Heart right ventricle (tissue), 16 donors: ENCODE measurements around the gene MSL3B.

Source experiments
- ATAC-seq, 8 donors: fragments of 200-7000 bp; cut with Tn5 transposase; one replicate each; pipeline ENCODE4 v1.9.1; 2020; ENCODE audit warnings: mild to moderate bottlenecking in 8 of 8, moderate library complexity in 8 of 8, moderate number of reproducible peaks in 1 of 8
- DNase-seq, 2 donors: peaks; one replicate each; pipeline ENCODE4 v3.0.0-alpha.2; 2020
- H3K27ac ChIP-seq, 10 donors: fragments of 200-600 bp; sonication (generic) in 2 of 10; one replicate each; pipeline versions ENCODE4 v1.5.0 to v1.8.0; 2020 to 2022; ENCODE audit warnings: mild to moderate bottlenecking in 3 of 10
- H3K27me3 ChIP-seq, 7 donors: fragments of 200-600 bp; one replicate each; pipeline ENCODE4 v1.8.0; 2021 to 2022; ENCODE audit warnings: mild to moderate bottlenecking in 2 of 7
- H3K36me3 ChIP-seq, 9 donors: fragments of 200-600 bp; sonication (generic) in 1 of 9; one replicate each; pipeline versions ENCODE4 v1.5.0 to v1.8.0; 2020 to 2022; ENCODE audit warnings: mild to moderate bottlenecking in 2 of 9
- H3K4me1 ChIP-seq, 9 donors: fragments of 200-600 bp; sonication (generic) in 1 of 9; one replicate each; pipeline versions ENCODE4 v1.5.0 to v1.8.0; 2020 to 2022; ENCODE audit warnings: mild to moderate bottlenecking in 4 of 9
- H3K4me3 ChIP-seq, 10 donors: fragments of 200-600 bp; sonication (generic) in 2 of 10; one replicate each; pipeline versions ENCODE4 v1.5.0 to v1.8.0; 2020 to 2022; ENCODE audit warnings: mild to moderate bottlenecking in 7 of 10, moderate library complexity in 2 of 10
- H3K9me3 ChIP-seq, 11 donors: fragments of 200-600 bp in 10 of 11; sonication (generic) in 2 of 11; one replicate each; pipeline versions ENCODE4 v1.5.0 to v1.8.0; 2013 to 2022; ENCODE audit warnings: mild to moderate bottlenecking in 2 of 11, control low read depth in 1 of 11, moderate library complexity in 1 of 11
- WGBS, 2 donors: extraction: QIAGEN DNeasy Blood & Tissue Kit; methylation state at CpG; one replicate each; pipeline ENCODE4 v1.1.7; 2013; ENCODE audit warnings: inconsistent platforms in 1 of 2; 5-methylcytosine and 5-hydroxymethylcytosine counted together
- intact Hi-C, 10 donors: fragments of 100-400 bp; cut with DNase I; formaldehyde crosslinking; loops; one replicate each; pipeline versions ENCODE4 v1.11.1 to v1.14.2; 2022
- TF ChIP-seq, protein P1 (sequence below), 9 donors: fragments of 200-600 bp; sonication (generic) in 2 of 9; IDR thresholded peaks; one replicate each; pipeline versions ENCODE4 v1.5.0 to v1.8.0; 2021 to 2022; ENCODE audit warnings: antibody characterized with exemption in 9 of 9, mild to moderate bottlenecking in 5 of 9, moderate library complexity in 1 of 9
- donor health status: Arrhythmogenic right ventricular cardiomyopathy.
- donor health status: ischemic (EF 13 %, LVEDD 7.1; RV severe dilation, severe dysfunction).
- donor health status: healthy with polysubstance abuse.
- donor health status: DM: no; HTN: yes; CAD: no.
- donor health status: DM: no; HTN: no; CAD: no.
- donor health status: ischemic (EF 25% LVEDD 6.9; RV normal size, moderate dysfunction).
- donor health status: ischemic (EF 25% LVEDD 5.7; RV mildly dilated, moderate dysfunction).
- donor health status: healthy.
- donor health status: DM: yes; HTN: yes; CAD: no.
- donor health status: Ischemic cardiomyopathy.
- donor health status: ischemic (EF 35%, LVEDD 5.7; RV mildly dilated, moderate dysfunction).
- donor health status: nonischemic (EF 11% LVEDD 7.7; RV severe dilation, severe dysfunction).
- donor health status: DM: yes; HTN: yes; CAD: no.
- donor health status: PGD.
- donor health status: ischemic (EF 29% LVEDD 5.4; RV normal size, mild dysfunction).
- donor health status: nonischemic (EF 23%, LVEDD 6.1; RV moderate dilation, normal function).

Gene MSL3B

DNA sequence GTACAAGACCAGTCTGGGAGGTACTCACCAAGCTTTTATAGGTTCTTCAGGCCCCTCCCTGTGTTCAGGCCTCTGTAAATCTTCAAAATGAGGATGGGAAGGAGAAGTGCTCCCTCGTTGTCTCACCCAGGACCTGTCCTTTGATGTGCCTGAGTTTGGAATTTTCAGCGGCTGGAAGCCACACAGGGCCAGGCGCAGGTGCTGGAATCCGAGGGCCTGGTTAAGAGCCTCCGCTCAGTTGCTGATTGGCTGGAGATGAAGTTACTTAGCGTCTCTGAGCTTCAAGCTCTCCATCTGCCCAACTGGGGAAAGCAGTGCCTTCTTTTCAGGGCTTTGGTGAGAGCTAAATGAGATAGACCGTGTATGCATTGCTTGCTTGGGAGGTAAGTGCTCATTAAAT is 43.8 kb downstream of the MSL3B start:
- DNase-seq (no peak), ATAC-seq (no peak)
- no peaks in the 10 kb centered on the region for H3K36me3 ChIP-seq
- intact Hi-C loops: no loop called here
- WGBS, 2 donors: 70 to 73% methylated on average over 7 of the region's 7 CpGs
- peaks cover 0 to 10% (median 0%) of the 10 kb centered on the region in 11 donors for H3K9me3 ChIP-seq
- TF ChIP-seq, protein P1, sequence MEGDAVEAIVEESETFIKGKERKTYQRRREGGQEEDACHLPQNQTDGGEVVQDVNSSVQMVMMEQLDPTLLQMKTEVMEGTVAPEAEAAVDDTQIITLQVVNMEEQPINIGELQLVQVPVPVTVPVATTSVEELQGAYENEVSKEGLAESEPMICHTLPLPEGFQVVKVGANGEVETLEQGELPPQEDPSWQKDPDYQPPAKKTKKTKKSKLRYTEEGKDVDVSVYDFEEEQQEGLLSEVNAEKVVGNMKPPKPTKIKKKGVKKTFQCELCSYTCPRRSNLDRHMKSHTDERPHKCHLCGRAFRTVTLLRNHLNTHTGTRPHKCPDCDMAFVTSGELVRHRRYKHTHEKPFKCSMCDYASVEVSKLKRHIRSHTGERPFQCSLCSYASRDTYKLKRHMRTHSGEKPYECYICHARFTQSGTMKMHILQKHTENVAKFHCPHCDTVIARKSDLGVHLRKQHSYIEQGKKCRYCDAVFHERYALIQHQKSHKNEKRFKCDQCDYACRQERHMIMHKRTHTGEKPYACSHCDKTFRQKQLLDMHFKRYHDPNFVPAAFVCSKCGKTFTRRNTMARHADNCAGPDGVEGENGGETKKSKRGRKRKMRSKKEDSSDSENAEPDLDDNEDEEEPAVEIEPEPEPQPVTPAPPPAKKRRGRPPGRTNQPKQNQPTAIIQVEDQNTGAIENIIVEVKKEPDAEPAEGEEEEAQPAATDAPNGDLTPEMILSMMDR (IDR thresholded peaks at IDR 0.05): no peak
- no peaks in the 10 kb centered on the region for H3K4me1 ChIP-seq
- peaks cover 0 to 19% (median 0%) of the 10 kb centered on the region in 7 donors for H3K27me3 ChIP-seq
- H3K27ac ChIP-seq: no peak overlapping the region
- H3K4me3 ChIP-seq: no peak overlapping the region

DNA sequence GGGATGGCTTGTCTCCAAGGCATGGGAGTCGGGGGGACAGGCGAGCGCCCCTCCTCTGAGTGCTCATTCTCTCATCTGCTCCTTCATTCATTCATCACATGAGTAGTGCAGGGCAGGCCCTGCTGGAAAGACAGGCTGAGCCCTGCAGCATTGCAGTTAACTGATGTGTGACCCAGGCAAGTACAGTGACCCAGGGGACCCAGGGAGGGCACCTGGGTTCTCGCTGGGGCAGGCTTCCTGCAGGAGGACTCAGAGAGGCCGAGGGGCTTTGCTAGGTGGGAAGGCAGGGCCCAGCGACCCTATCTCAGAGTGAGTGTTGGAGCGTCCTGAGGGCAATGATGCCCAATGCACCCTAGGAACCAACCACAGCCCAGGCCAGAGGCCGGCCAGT is 44.5 kb downstream of the MSL3B start:
- Histone ChIP-seq H3K4me3 (no peak overlapping the region), H3K27ac (no peak overlapping the region), H3K27me3 (peaks cover 0 to 16% (median 3%) of the 10 kb centered on the region in 7 donors), H3K36me3 (no peaks in the 10 kb centered on the region), H3K9me3 (peaks cover 0 to 10% (median 0%) of the 10 kb centered on the region in 11 donors), H3K4me1 (no peaks in the 10 kb centered on the region)
- DNase-seq (no peak), ATAC-seq (no peak)
- intact Hi-C loops: no loop called here
- TF ChIP-seq, protein P1 (IDR thresholded peaks at IDR 0.05): no peak
- 88 to 89% methylated on average over 8 of the region's 8 CpGs for WGBS, 2 donors

DNA sequence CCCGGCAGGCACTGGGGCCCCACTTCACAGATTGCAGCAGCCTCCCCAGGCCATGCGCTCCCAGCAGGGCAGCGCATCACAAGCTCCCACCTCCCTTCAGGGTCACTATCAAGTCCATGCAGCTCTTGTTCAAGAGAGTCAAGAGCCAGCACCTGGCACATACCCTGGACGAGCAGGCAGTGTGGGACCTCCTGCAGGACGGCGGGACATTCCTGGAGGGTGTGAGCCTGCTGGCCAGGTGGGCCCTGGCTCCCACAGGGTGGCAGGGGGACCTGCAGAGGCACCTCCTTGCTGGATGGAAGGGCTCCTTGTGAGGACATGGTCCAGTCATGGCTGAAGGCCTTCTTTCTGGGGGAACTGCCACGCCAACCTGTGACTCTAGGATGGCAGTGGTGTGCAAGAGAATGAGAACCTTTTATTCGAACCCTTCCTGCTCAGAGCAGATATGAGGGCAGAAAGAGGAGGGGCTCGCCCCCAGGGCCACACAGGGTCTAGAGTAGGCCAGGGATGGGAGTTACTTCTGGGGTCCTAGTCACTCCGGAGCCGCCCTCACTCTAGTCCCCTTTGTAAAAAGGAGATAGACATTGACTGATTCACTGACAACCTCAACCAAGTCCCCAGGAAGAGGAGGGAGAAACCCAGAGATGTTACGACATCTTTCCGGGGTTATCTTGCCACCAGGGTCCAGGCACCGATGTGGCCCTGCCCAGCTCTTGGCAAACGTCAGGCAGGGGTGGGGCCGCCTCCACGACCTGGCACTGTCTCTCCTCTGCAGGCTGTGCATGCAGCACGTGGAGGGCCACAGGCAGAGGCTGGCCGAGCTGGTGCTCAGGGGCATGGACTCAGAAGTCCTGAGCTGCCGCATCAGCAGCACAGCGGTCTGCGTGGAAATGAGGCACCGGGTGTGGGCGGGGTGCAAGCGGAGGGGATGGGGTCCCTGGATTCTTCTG is 45.1 kb downstream of the MSL3B start:
- no peak for DNase-seq
- Histone ChIP-seq H3K4me3 (no peak overlapping the region), H3K27me3 (peaks cover 0 to 19% (median 0%) of the 10 kb centered on the region in 7 donors), H3K27ac (no peak overlapping the region), H3K36me3 (no peaks in the 10 kb centered on the region), H3K4me1 (no peaks in the 10 kb centered on the region), H3K9me3 (peaks cover 0 to 10% (median 0%) of the 10 kb centered on the region in 11 donors)
- TF ChIP-seq, protein P1 (IDR thresholded peaks at IDR 0.05): no peak
- intact Hi-C loops: no loop called here
- WGBS, 2 donors: 78 to 79% methylated on average over 25 of the region's 25 CpGs
- ATAC-seq: no peak

DNA sequence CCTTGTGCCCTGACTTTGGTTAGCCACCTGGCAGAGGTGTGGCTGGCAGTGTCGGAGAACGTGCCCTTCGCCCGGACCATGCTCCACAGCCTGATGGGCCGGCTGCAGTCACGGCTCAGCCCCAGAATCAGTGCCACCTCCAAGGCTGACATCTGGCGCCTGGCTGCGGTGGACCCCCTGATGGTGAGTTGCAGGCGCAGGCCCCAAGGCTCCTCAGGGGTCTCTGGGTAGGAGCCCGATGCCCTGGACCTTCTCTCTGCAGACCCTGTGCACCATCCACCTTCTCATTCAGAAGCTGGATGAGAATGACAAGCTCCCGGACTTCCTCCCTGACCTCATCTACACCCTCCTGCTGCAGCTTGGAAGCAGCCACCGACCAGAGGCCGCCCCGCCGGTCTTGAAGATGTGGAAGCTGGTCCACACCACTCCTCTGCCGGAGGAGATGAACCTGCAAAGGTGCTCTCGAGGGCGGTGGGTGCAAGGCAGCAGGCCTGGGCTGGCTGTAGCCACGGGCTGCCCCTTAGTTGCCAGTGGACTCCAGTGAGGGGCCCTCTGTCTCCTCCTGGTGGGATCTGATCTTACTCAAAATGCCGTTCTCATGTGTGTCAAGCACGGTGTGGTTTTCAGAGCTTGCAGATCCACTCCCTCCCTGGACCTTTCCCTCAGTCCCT is 46.0 kb downstream of the MSL3B start:
- Histone ChIP-seq H3K4me1 (no peaks in the 10 kb centered on the region), H3K9me3 (peaks cover 0 to 10% (median 0%) of the 10 kb centered on the region in 11 donors), H3K36me3 (no peaks in the 10 kb centered on the region), H3K4me3 (no peak overlapping the region), H3K27me3 (peaks cover 0 to 23% (median 0%) of the 10 kb centered on the region in 7 donors), H3K27ac (no peak overlapping the region)
- 85 to 86% methylated on average over 21 of the region's 21 CpGs for WGBS, 2 donors
- DNase-seq (no peak), ATAC-seq (no peak)
- TF ChIP-seq, protein P1 (IDR thresholded peaks at IDR 0.05): no peak
- intact Hi-C loops: no loop called here
